Measurements from ENCODE around the gene KLHL26. TPM values are rescaled to one million over a fixed set of nuclear protein-coding genes. Genes with fewer than 3 reads are reported as not detected.

The KLHL26 gene
- total and polyA plus RNA-seq, 2 of the 13 experiments (the other 11 are each of a cell fraction or from before 2014, with no cell fraction given): 1.5 to 1.7 TPM

DNA sequence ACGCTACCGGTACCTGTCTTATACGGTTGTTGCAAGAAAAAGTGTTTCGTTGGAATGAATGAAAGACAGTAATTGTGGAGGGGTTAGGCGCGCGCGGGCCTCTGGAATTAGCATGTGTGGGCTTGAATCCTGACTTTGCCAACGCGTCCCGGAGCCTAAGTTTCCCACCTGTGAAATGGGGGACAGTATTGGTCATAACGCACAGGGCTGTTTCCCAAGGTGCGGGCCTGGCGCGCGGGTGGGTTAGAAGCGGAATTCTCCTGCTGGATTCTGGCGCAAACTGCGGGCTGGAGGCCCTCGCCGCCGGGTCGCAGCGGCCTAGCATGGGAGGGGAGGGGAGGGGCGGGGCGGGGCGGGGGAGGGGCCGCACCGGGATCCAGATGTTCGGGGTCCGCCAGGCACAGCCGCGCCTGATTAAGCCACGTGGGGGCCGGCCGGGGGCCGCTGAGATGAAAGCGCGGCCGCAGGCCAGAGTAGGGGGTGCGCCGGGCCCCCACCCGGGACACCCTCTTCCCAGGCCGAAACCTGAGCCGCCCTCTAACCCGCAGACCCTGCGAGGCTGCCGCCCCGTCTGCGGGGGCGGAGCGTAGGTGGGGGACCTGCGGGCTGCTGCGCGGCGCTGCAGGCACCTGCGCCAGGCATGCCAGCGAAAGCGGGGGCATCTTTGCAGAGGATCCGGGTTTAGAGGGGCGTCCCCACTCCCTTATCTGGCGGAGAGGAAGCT lies 25.3 kb upstream of the KLHL26 start (continued):
- TF ChIP-seq RXRB (CRISPR knock-in tag; IDR thresholded peaks at IDR 0.05; ENCODE audit: borderline replicate concordance) (peak; percentile 53; the same call in 1 of the 2 replicates), PITX1 (CRISPR knock-in tag; IDR thresholded peaks at IDR 0.05) (0 out of 2 replicates have a peak, but pooled peaks have one; percentile 20), SAFB2 (CRISPR knock-in tag; IDR thresholded peaks at IDR 0.05; ENCODE audit: borderline replicate concordance, low read depth) (no peak), XRCC5 (optimal IDR thresholded peaks at IDR 0.05; ENCODE audit: low read length) (no peak), AGO2 (optimal IDR thresholded peaks at IDR 0.05; ENCODE audit: low read depth, low read length) (no peak), KDM3A (CRISPR knock-in tag; IDR thresholded peaks at IDR 0.05; ENCODE audit: low read depth) (no peak), RBM39 (IDR thresholded peaks at IDR 0.05; ENCODE audit: low read depth, low read length, poor library complexity, severe bottlenecking) (peak; percentile 33), ZFP62 (CRISPR knock-in tag; IDR thresholded peaks at IDR 0.05) (no peak), HOXA7 (CRISPR knock-in tag; IDR thresholded peaks at IDR 0.05) (no peak), SP1 (IDR thresholded peaks at IDR 0.05) (no peak), SP1 (CRISPR knock-in tag; IDR thresholded peaks at IDR 0.05) (peak; percentile 45; the same call in 1 of the 2 replicates), GATA4 (IDR thresholded peaks at IDR 0.05; ENCODE audit: borderline replicate concordance, low read depth) (no peak), ZFP90 (CRISPR knock-in tag; IDR thresholded peaks at IDR 0.05; ENCODE audit: borderline replicate concordance) (no peak), DPF2 (CRISPR knock-in tag; IDR thresholded peaks at IDR 0.05; ENCODE audit: borderline replicate concordance, low read depth) (no peak), SETDB1 (CRISPR knock-in tag; IDR thresholded peaks at IDR 0.05; ENCODE audit: borderline replicate concordance) (no peak), HES4 (CRISPR knock-in tag; IDR thresholded peaks at IDR 0.05; ENCODE audit: borderline replicate concordance) (no peak)
- TF ChIP-seq, protein P1, sequence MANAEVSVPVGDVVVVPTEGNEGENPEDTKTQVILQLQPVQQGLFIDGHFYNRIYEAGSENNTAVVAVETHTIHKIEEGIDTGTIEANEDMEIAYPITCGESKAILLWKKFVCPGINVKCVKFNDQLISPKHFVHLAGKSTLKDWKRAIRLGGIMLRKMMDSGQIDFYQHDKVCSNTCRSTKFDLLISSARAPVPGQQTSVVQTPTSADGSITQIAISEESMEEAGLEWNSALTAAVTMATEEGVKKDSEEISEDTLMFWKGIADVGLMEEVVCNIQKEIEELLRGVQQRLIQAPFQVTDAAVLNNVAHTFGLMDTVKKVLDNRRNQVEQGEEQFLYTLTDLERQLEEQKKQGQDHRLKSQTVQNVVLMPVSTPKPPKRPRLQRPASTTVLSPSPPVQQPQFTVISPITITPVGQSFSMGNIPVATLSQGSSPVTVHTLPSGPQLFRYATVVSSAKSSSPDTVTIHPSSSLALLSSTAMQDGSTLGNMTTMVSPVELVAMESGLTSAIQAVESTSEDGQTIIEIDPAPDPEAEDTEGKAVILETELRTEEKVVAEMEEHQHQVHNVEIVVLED (CRISPR knock-in tag; IDR thresholded peaks at IDR 0.05; ENCODE audit: borderline replicate concordance): no peak
- TF ChIP-seq, protein P2, sequence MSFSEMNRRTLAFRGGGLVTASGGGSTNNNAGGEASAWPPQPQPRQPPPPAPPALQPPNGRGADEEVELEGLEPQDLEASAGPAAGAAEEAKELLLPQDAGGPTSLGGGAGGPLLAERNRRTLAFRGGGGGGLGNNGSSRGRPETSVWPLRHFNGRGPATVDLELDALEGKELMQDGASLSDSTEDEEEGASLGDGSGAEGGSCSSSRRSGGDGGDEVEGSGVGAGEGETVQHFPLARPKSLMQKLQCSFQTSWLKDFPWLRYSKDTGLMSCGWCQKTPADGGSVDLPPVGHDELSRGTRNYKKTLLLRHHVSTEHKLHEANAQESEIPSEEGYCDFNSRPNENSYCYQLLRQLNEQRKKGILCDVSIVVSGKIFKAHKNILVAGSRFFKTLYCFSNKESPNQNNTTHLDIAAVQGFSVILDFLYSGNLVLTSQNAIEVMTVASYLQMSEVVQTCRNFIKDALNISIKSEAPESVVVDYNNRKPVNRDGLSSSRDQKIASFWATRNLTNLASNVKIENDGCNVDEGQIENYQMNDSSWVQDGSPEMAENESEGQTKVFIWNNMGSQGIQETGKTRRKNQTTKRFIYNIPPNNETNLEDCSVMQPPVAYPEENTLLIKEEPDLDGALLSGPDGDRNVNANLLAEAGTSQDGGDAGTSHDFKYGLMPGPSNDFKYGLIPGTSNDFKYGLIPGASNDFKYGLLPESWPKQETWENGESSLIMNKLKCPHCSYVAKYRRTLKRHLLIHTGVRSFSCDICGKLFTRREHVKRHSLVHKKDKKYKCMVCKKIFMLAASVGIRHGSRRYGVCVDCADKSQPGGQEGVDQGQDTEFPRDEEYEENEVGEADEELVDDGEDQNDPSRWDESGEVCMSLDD (CRISPR knock-in tag; IDR thresholded peaks at IDR 0.05; ENCODE audit: borderline replicate concordance): peak; percentile 61; the same call in 1 of the 2 replicates
- TF ChIP-seq, protein P3, sequence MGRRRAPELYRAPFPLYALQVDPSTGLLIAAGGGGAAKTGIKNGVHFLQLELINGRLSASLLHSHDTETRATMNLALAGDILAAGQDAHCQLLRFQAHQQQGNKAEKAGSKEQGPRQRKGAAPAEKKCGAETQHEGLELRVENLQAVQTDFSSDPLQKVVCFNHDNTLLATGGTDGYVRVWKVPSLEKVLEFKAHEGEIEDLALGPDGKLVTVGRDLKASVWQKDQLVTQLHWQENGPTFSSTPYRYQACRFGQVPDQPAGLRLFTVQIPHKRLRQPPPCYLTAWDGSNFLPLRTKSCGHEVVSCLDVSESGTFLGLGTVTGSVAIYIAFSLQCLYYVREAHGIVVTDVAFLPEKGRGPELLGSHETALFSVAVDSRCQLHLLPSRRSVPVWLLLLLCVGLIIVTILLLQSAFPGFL (CRISPR knock-in tag; IDR thresholded peaks at IDR 0.05): no peak
- TF ChIP-seq, protein P4, sequence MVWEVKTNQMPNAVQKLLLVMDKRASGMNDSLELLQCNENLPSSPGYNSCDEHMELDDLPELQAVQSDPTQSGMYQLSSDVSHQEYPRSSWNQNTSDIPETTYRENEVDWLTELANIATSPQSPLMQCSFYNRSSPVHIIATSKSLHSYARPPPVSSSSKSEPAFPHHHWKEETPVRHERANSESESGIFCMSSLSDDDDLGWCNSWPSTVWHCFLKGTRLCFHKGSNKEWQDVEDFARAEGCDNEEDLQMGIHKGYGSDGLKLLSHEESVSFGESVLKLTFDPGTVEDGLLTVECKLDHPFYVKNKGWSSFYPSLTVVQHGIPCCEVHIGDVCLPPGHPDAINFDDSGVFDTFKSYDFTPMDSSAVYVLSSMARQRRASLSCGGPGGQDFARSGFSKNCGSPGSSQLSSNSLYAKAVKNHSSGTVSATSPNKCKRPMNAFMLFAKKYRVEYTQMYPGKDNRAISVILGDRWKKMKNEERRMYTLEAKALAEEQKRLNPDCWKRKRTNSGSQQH (CRISPR knock-in tag; IDR thresholded peaks at IDR 0.05; ENCODE audit: low read depth): 0 out of 2 replicates have a peak, but pooled peaks have one; percentile 0
- TF ChIP-seq, protein P5, sequence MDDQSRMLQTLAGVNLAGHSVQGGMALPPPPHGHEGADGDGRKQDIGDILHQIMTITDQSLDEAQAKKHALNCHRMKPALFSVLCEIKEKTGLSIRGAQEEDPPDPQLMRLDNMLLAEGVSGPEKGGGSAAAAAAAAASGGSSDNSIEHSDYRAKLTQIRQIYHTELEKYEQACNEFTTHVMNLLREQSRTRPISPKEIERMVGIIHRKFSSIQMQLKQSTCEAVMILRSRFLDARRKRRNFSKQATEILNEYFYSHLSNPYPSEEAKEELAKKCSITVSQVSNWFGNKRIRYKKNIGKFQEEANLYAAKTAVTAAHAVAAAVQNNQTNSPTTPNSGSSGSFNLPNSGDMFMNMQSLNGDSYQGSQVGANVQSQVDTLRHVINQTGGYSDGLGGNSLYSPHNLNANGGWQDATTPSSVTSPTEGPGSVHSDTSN (CRISPR knock-in tag; IDR thresholded peaks at IDR 0.05; ENCODE audit: borderline replicate concordance): no peak
